Middle frontal gyrus (tissue), 1 donor: ENCODE data around the gene KCNQ1.

Experiments used
- DNase-seq: peaks from one replicate; pipeline ENCODE4 v3.0.0-alpha.2; 2015; ENCODE audit warnings: low spot score; ENCODE audit errors: extremely low spot score

Gene KCNQ1

DNA sequence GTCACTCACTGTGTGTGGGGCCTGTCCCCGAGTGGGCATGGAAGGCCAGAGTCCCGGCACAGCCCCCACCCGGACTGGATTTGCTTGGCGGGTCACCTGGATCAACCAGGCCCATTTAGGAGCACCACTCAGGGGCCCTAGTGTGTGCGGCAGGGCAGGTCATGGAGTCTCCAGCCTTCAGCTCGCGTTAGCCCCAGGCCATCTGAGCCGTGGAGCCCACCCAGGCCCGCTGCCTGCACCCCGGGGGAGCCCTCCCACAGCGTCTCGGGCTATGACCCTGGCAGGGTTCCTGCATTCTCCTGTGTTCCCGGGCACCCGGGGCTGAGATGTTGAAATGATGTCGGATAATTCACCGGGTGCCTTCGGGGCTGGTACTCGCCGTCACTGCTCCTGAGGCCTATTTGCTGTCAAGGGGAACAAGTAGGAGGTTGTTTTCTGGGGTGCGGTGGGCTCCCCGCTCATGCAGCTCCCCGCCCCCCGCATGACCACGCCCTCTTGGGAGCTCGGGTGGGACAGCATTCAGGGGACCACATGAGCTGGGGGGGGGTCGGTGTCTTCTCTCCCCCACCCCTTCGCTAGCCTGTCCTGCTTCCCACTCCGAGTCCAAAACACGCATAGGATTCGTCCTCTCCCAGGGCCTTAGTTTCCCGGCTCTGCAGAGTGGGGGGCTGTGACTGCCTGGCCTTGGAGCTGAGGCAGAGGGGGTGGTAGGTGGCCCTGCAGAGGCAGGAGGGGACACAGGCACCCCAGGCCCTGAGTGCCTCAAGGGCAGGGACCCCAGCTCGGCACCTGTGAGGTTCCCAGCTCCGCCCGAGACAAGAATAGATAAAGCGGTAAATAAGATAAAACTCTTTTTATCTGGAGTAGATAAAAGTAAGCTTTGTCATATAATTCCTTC lies 77.2 kb downstream of the KCNQ1 start:
- no peak for DNase-seq

DNA sequence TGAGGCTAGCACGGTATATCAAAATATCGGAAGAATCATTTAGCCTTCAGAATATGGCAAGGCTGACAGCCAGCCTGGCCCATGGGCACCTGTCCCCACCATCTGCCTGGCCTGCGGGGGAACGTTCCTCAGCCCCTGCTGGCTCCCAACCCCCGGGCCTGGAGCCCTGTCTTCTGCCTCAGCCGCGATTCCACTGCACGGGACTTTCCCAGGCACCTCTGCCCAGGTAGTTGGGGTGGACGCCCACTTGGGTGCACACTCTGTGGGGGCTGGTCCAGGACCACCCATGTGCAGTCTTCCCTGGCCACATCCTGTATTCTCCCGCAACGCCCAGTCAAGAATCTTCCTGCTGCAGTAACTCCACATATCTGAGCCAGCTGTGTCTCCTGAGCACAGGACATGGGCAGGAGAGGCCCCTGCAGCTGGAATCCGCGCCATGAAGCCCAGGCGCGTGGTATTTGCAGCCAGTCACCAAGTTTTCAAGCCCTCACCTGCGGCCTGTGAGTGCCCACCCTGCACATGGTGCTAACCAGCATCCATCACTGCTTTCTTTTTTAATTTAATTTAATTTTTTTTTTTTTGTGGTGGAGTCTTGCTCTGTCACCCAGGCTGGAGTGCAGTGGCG lies 77.9 kb downstream of the KCNQ1 start:
- DNase-seq: no peak

DNA sequence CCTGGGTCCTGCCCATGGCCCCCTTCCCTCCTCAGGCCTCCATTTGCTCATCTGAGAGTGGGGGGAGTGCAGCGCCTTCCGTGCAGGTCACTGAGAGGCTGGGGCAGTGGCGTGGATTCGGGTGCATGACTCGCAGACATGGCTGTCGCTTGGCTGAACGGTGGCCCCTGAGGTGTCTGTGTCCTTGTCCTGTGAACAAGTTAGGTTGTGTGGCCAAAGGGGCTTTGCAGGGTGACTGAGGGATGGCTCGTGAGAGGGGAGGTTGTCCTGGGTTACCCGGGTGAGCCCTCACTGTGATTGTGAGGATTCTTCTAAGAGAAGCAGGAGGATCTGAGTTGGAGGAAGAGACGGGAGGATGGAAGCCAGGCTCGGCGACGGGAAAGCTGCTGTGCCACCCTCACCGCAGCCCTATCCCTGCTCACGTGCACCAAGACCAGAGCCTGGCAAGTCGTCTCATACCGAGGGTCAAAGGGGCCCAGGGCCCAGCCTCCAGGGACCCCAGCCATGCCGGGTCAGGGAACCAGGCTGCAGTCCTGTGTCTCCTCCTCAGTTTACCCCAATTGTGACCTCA lies 79.1 kb downstream of the KCNQ1 start:
- DNase-seq: no peak

DNA sequence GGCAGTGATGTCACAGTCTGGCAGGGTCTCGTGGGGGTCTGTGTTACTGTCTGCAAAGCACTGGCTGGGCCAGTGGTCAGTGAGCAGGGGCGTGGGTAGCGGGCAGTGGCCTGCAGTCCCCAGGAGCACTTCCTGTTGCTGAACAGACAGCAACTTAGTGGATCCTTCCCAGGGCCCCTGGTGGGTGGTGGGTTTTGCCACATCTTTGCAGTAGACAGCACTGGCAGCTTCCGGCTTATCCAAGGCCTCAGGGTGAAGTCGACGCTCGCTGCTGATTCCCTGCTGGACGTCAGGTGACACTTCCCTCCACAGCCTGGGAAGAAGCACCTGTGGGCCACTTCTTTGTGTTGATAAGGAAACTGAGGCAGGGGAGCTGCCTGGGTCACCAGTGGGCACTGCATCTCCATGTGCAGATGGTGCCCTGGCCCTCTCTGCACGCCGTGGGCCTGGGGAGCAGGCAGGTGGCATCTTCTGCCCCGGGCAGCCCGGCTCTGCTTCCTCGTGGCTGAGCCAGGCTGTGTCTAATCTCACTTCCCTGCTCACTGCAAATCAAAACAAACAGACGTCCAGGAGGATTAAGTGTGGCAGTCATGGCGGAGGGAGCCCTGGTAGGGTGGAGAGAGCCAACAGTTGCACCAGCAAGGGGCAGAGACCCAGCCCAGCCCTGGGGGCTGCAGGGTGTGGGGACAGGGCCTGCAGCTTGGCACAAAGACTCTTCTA lies 79.8 kb downstream of the KCNQ1 start:
- DNase-seq: no peak

DNA sequence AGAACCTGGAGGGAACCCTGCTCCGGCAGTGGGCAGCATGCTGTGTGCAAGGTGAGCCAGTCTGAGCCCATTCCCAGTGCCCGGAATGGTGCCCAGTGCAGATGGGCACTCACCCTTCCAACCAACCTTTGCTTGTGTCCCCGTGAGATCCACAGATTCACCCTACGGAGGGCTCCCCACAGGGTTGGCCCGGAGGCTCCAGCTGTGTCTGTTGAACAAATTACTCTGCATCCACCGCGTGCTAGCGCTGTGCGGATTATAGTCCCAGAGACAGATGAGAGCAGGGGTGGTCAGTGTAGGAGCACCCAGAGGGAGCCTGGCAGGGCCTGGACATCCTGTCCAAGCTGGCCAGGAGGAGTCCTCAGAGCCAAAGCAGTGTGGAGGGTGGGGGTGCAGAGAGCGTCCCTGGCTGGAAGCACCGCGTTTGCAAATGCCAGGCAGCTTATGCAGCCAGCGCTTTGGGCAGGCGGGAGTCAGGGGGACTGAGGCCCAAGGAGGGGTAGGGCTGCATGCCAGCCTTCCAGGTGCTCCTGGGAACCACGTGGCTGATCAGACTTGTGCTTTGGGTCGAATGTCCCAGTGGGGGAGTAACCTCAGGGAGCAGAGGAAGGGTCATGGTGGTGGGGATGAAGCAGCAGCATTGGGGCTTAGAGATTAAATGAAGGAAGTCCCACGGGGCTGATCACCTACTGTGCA lies 80.5 kb downstream of the KCNQ1 start:
- DNase-seq: no peak

DNA sequence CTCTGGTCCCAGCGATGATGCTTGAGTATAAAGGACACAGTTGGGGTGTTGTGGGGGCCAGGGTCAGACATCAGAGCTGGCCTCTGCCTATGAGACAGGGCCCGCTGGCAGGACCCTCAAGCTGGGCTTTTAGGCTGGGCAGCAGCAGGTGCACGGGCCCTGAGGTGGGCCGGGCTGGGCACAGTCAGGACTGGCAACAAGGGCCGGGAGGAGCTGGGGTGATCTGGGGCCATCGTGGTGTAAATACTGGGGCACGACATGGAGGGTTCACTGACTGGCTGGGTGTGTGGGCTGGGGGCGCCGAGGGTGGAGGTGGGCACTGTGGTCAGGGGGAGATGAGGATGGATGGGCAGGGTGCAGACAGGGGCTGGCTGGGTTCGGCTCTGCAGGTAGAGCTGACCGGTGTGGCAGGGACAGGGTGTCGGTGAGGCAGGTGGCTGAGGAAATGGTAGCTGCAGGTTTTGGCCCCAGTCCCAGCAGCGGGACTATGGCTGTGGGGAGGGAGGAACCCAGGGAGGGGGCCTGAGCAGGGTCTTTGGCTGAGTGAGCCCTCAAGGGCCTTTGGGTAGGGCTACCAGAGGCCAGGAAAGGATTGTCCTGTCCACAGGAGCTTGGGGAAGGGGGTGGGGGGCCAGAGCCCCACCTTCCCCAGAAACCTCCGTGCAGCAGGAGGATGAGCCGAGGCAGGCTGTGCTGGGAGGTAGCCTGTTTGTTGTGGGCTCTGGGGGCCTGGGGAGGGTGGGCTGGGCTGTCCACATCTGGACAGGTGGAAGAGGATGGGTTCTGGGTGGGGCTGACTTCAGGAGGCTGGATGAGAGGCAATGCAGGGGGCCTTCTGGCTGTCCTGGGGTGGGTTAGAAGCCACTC lies 81.4 kb downstream of the KCNQ1 start:
- no peak for DNase-seq

DNA sequence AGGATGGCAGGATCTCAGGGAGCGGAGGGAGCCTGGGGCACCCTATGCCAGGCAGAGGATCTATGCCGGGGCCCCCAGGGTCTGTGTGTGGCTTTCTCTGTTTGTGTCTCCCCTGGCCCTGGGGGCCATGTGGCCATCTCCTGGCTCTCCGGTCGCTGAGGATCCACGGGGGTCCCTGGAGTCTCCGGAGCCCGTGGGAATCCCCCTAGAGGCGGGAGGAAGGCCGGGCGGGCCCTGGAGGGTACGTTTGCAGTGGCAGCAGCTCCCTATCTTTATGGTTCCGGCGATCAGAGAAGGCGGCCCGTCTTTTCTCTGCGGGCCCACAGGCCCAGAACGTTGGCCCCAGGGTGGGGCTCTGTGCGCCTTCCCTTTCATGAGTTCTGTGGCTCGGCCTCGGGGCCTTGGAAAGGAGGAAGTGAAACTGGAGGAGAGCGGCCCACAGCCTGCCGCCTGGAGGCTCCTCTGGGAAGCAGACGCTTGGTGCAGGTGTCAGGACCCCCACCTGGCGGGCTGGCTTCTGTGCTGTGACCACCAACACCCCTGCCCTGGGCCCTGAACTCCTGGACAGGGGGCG lies 82.1 kb downstream of the KCNQ1 start:
- no peak for DNase-seq

DNA sequence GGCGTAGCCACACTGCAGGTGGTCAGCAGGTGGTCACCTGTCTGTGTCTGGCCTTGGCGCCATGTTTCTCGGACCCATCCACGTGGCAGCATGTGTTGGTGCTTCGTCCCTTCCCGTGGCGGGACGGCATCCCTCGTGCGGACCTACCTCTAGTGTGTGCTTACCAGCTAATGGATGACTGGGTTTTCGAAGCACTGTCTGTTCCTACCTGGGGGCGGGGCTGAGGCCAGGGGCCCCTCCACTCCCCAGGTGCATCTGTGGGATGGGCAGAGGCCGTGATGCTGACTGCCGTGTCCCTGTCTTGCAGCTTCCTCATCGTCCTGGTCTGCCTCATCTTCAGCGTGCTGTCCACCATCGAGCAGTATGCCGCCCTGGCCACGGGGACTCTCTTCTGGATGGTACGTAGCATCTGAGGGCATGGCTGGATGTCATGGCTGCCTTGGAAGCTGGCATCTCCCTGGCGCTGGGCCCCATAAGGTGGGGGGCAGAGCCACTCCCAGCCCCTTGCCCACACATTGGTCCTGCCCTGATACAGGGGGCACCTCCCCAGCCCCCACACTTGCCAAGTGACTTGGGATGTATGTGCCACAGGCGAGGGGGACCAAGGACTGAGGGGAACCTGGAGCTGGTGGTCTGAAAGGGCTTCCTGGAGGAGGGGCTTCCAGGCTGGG lies 82.9 kb downstream of the KCNQ1 start:
- no peak for DNase-seq

DNA sequence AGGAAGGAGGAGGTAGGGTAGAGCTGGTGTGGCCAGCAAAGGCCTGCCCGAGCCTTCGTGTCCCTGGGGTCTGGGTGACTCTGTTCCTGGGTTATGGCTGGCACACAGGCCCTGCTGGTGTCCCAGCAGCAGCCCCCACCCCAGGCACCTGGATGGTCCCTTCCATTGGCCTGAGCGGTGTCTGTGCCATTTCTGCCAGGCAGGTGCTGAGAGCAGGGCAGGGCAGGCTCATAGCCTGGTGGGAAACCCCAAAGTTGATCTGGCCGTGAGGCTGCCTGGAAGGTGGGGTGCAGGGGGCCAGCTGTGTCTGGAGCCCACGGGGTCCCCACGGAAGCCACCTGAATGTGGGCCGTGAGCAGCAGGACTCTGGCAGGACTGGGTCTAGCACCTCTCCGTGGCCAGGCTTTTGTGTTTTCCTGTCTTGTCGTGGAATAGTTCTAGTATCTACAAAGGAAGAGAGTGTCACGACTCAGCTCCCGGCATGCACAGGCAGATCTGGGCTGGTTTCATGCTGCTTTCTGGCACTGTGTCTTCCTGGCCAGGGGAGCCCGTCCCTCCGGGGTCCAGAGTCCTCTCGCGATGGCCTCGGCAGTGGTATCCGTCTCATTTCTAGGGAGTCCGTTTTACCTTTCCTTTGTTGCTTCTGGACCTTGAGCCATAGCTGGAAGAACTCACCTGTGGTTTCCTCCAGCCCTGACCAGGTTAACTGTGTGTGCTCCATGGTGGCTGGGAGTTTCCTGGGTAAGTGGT lies 83.7 kb downstream of the KCNQ1 start:
- DNase-seq: no peak

DNA sequence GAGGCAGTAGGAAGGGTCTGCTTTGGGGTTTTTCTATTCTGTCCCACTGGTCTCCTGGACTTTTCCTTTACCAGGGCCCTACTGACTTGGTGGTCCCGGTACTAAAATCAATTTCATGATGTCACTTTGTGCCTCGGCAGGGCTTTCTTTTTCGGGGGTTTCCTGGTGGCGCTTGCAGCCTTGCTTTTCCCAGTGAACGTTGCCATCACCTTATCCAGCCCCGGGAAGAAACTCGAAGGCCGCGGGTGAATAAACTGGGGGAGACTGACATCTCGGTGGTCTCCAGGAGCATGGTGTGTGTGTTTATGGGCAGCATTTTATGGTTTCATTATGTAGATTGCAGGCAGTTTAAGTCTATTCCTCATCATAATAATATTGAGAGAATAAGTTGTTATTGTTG lies 84.4 kb downstream of the KCNQ1 start:
- DNase-seq: no peak

DNA sequence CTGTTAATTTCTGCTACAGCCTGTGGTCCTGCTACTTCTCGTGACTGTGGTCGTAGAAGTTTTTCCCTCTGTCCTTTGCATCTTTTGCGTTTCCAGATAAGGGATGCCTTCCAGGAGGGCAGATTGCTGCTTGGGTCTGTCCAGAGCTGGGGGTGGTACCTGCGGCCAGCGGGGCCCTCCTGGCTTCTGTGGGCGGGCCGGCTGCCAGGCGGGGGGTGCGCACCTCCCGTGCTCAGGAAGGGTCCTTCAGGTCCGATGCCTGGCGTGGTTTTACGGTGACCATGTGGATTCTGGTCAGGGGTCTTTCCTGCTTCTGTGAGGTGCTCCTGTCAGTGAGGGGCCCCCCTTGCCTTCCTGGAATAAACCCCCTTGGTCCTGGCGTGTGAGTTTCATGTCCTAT lies 84.8 kb downstream of the KCNQ1 start:
- DNase-seq: no peak

DNA sequence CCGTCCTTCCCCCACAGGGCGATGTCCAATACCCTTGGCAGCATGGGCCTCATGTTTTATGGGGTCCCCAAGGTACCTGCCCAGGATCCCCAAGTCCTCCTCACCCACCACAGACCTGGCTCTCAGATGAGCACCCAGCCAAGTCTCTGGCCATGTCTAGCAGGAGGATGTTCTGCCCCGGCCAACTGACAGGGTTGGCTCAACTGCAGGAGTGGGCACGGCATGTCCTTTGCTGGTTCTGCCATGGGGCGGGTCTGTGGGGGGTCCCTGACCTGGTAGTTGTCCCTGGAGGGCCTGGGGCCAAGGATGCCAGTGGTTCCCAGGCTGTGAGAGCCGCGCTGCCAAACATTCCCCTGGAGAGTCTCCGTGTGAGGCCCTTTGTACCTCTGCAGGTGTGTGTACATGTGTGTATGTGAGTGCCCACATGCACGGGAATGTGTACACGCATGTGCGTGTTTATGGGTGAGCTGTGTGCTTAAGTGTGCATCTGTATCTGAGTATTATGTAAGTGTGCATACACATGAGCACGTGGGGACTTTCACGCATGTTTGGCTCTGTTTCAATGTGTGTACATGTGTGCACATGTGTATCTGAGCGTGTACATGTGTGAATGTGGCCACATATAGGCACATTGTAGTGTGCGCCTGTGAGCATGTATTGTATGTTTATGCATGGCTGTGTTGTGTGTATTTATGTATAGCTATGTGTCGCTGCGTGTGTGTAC lies 85.5 kb downstream of the KCNQ1 start:
- DNase-seq: no peak

DNA sequence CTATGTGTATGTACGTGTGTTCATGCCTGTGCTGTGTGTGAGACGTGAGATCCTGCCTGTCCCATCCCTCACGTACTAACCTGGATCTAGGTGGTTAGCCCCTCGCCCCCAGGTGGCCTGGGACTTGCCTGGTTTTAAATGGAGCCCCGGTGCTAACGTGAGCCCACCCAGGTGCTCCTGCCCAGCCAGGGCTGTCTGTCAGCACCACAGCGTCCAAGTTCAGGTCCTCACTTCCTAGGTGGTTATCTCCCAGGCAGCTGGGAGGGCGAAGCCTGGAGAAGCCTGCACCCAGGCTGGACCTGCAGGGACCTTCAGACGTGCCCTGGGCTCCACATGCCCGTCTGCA lies 86.0 kb downstream of the KCNQ1 start:
- DNase-seq: no peak

DNA sequence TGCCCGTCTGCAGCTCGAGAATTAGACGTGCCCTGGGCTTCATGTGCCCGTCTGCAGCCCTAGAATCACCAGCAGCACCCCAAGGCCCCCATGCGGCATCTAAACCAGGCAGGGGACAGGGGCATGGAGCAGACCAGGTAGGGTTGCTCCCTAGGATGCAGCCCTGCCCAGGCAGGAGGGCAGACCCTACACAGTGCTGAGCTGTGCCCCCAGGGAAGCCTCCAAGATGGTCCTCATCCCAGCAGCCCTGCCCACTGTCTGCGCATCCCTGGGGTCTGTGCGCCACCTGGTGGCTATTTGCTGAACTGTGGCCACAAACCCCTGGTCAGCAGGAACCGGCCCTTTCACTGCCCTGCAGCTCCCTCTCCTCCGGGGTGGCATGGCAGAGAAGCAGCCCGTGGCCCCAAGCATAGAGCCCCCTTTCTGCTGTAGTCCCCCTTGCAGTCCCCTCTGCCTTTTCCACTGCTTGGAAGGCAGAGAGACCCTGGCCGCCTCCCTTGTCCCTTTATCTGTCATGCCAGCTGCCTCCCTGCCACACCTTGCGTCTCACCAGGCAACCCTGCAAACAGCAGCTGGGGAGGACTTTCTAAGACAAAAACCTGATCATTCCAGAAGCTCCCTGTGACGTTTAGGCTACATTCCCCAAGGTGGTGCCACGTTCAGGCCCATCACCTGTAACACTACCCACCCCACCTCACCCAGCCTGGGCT lies 86.6 kb downstream of the KCNQ1 start:
- peak; percentile 46 for DNase-seq

DNA sequence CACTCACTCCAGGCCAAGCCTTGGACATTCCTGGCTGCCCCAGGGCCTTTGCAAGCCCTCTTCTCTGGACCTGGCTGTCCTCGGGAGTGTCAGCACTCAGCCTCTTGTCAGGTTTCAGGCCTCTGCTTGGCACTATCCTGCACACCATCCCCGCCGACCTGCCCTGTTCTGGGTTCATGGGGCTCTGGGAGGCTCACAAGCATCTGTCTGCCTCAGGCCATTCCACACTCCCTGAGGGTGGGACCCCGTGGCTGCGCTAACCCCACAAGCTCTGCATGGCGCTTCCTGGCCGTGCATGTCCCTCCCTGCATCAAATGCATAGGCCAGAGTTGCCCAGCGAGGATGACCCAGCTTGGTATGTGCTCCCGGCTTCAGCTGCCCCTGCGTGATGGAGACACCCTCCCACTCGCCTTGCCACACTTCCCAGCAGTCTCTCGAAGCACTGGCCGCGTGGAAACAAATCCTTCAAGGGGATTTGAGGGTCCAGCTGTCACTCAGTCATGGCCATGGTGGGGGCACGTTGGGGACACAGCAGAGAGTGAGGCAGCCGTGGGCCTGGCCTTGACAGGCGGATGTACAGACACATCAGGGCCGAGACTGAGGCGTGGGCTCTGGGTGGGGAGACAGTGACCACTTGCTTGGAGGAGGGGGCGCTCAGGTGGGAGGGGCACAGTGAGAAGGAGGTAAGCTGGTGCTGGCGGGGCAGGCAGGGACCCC lies 87.3 kb downstream of the KCNQ1 start:
- DNase-seq: no peak

DNA sequence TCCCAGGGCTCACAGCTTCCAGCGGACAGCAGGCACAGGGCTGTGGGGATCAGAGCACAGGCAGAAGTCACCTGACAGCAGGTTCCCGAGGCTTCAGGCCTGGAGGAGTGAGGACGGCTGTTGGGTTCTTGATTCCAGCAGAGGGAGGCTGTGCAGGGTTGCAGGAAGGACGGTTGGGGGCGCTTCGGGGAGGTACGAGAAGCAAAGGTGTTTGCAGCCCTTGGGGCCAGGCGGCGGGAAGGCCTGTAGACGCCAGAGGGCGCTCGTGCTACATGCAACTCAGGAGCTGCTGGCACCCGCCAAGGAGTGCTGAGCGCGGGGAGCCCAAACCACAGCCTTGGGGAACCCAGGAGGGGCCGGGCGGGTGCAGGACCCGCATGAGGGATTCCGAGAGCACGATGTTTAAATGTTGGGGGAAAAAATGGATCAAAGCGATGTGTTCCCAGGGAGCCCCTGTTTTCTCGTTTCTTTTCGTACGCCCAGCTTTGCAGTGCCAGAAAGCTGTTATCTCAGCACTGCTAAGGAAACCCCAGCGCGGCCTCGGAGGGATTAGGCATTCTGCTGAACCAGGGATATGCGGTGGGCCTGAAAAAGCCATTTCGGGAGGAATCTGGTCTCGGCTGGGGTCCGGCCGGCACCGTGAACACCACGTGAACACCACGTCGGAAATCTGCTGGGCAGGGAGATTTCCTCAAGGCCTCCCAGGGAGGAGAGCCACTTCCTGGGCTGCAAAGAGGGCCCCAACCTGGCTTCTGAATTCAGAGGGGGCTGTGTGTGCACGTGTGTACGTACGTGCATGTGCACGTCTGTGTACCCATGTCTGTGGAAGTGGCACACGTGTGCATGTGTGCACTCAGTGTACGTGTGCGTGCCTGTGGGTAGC lies 88.1 kb downstream of the KCNQ1 start:
- DNase-seq: peak; percentile 76
